NCI-H226 (cell line): ENCODE results near the gene KCNN3.
"Not testable (repeated sequence)": the region's sequence is repeated elsewhere in the genome, so short reads cannot be mapped to it uniquely, and the experiment has no call there.

Experiments
- DNase-seq: peaks from one replicate; pipeline ENCODE4 v3.0.0-alpha.2; 2015

The KCNN3 gene

GRCh38 chr1:154870115-154870571 is at the start of gene KCNN3:
KCNN3 (minus strand) TSS chr1:154870281; CDS start chr1:154869964, 317 bp downstream.
- DNase-seq = peak; percentile 85

DNA sequence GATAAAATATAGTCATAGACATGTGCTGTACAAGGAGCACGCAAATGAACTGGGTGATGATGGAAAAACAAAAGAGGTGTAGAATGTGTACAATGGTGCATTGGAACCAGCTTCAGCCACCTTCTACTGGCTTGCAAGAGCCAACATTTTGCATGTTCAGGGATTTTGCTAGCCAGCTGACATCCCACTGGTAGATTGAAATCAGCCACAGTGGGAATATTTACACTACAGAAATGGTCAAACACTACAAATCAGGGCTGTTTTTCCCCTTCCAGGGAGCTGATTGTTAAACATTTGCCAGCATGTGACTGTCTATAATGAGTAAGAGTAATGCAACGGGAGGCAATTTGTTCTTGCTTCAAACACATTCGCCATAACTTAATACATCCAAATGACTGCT is 43.2 kb upstream of the KCNN3 start:
- no peak for DNase-seq

GRCh38 chr1:154912755-154913154 is 42.7 kb upstream of the KCNN3 start:
- DNase-seq = no peak

- DNase-seq = no peak
These were observed 41.8 kb upstream of the KCNN3 start for GRCh38 chr1:154911691-154912550.

- DNase-seq = no peak
These were observed 40.8 kb upstream of the KCNN3 start for GRCh38 chr1:154910851-154911250.

GRCh38 chr1:154908937-154909336 is 38.9 kb upstream of the KCNN3 start:
- DNase-seq = no peak

DNA sequence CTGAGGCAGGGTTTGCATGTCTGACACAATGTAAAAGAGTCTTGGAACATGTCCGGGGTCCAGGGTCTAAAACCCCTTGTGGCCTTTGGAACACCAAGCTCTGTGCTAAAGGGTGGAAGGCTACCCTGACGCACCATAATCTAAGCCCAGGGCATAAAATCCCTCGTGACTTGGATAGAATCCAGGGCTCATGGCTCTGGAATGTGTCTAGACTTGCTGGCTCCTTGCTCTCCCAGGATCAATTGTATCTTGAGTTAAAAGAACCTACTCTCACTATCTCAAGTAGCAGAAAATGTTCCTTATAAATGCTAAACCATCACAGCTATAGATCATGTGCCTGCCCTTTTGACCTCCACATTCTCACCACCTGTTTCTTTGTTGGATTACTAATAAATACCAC is 38.0 kb upstream of the KCNN3 start:
- DNase-seq = not testable (repeated sequence)

GRCh38 chr1:154906621-154907081 is 36.6 kb upstream of the KCNN3 start:
- no peak for DNase-seq

GRCh38 chr1:154902938-154903566 is 33.0 kb upstream of the KCNN3 start:
- no peak for DNase-seq

GRCh38 chr1:154901591-154901990 is 31.5 kb upstream of the KCNN3 start:
- no peak for DNase-seq

- no peak for DNase-seq
These were observed 29.0 kb upstream of the KCNN3 start for GRCh38 chr1:154899041-154899440.

DNA sequence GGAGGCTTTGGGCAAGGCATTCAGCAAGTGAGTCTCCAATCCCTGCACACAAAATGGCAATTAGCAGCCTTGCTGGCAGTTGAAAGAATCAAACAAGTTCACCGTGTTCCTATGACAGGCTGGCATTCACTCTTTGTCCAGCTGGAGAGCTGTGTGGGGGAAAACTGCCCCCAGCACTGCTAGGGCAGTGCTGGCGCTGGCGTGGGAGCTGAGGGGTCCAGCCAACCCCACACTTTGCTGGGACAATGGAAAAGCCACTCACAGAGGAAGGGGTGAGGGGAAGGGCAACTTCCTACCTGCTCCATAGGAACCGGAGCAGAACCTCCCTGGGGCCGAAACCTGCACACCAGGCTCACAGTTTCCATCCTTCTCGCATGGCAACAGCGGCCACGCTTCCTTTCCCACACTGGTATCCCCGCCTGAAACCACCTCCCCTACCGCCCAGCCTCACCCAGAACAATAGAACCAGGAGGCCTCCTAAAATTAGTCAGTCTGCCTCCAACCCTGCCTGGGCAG is 26.7 kb upstream of the KCNN3 start:
- DNase-seq = no peak

- DNase-seq = no peak
These were observed 25.7 kb upstream of the KCNN3 start for GRCh38 chr1:154895798-154896197.

DNA sequence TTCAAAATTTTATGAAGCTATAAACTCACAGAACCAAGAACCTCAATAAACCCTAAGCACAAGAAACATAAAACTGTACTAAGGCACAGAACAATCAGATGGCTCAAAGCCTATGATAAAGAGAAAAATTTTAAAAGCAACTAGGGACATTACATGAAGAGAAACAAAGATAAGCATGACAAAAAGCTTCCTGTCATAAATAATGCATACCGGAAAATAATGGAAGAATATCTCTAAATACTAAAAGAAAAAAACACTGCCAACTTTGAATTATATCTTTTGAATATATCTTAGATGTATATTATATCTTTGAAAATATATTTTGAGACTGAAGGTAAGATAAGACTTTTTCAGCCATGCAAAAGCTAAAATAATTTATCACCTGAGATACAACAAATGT is 21.4 kb upstream of the KCNN3 start:
- DNase-seq = no peak

DNA sequence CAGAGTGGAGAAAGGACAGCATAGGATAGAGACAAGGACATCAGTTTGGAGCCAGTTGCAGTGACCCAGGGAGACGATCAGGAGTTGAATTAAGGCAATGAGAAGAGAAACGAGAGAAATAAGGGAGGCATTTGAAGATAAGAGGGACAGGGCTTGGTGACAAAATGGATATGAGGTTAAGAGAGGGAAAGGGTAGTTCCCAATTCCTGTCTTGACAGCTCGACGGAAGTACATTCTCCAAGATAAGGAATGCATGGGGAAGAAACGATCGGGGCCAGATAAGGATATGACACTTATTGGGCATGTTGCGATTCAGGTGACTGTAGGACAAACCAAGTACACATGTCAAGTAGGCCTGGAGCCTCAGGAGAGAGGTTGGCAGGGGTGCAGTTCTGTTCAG is 18.7 kb upstream of the KCNN3 start:
- no peak for DNase-seq

DNA sequence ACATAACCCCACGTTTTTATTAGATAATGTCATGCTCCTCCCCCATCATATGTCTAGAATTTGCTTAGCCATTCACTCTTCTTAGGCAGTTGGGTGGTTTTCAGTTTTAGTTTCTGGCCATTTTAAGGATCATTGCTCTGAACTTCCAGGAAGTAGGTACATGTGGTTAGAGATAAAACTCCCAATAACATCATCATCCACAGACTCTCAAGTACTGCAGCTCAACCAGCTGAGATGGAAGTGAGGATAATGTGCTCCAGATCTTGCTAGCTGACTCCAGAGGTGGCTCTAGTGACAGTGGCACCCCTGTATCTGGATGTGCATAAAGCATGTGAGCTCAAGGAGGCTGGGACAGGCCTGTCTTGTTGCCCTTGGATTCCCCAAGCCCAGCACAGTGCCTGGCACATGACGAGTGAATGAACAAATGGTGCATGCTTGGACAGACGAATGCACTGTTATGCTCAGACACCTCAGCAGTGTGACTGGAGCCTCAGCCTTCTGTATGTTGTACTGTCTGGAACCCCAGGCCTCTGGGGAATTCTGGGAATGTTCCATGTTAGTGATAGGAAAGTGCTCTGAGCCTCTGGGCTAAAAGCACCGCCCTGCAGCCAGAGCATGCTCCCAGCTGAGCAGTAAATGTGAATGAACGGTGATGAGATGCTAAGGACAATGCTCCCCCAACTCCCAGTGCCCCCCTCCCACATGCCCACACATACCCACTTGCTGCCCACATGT is 16.4 kb upstream of the KCNN3 start:
- DNase-seq = no peak

GRCh38 chr1:154884869-154885701 is 15.0 kb upstream of the KCNN3 start:
- DNase-seq = no peak

- no peak for DNase-seq
These were observed 14.1 kb upstream of the KCNN3 start for GRCh38 chr1:154883919-154884868.

DNA sequence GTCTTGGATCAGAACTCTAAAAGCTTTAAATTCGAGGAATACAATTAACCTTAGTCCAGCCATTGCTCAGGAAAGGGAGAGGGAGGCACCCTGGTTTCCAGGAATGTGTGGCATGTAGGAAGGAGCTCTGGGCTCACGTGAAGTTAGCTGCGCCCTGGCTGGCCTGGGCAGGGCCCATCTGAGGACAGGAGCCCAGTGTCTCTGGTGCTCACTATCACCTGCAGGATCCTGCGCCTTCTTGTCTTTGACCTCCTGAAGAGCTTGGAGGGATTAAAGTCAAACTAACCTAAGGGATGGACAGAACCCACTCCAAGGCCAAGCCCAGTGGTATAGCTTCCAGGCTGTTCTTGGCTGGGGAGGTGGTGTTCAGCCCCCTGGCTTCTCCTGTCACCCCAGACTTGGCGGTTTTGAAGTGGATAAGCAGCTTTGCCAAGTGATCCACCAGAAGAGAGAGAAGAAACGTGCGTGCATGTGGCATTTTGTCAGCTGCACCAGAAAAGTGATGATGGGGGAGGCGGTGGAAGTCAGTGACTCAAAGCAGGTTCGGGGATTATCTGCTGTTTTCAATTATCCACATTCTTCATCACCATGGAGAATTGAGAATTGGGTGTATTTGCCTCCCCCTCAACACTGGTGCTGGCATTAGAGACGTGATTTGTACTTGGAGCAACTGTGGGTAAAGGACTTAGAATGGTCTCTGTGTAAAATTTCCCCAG is 11.9 kb upstream of the KCNN3 start:
- DNase-seq = peak; percentile 27

DNA sequence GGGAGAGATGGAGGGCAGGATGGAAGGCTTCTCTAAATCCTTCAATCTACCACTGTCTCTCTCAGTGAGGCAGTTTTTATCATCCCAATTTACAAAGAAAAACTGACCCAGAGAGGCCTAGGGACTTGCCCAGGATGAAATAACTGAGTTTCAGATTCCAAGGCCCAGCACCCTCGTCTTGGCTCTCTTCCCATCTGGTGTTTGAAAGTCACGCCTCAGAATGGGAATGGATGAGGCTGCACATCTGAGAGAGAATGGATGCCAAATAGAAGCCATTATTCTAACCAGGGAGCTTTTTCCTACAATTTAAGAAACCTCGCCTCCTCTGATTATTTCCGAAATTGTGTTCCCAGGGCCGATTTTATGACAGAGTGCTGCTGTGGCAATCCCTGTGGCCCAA is 10.6 kb upstream of the KCNN3 start:
- DNase-seq = no peak
